Germinal center (tissue), 1 donor: ENCODE data around the gene KIF13A.
"Not testable (repeated sequence)": the region's sequence is repeated elsewhere in the genome, so short reads cannot be mapped to it uniquely, and the experiment has no call there.

Experiments
- DNase-seq: peaks from one replicate; pipeline ENCODE4 v3.0.0; 2012; ENCODE audit warnings: mixed read lengths, low spot score

The KIF13A gene

GRCh38 chr6:17785094-17785787 lies 202.2 kb downstream of the KIF13A start:
- DNase-seq = no peak

GRCh38 chr6:17780061-17780460 lies 207.4 kb downstream of the KIF13A start:
- no peak for DNase-seq

- no peak for DNase-seq
These were observed 215.8 kb downstream of the KIF13A start for GRCh38 chr6:17771609-17772008.

GRCh38 chr6:17768881-17769280 lies 218.6 kb downstream of the KIF13A start:
- DNase-seq = no peak

GRCh38 chr6:17768388-17768787 lies 219.0 kb downstream of the KIF13A start:
- DNase-seq = no peak

GRCh38 chr6:17762651-17763050 lies 224.8 kb downstream of the KIF13A start:
- DNase-seq = no peak

- DNase-seq = no peak
These were observed 229.3 kb downstream of the KIF13A start for GRCh38 chr6:17758119-17758518.

GRCh38 chr6:17754254-17754653 lies 233.2 kb downstream of the KIF13A start:
- no peak for DNase-seq

- not testable (repeated sequence) for DNase-seq
These were observed 242.1 kb downstream of the KIF13A start for GRCh38 chr6:17745324-17745723.

- DNase-seq = not testable (repeated sequence)
These were observed 242.6 kb downstream of the KIF13A start for GRCh38 chr6:17744757-17745308.

- no peak for DNase-seq
These were observed 243.2 kb downstream of the KIF13A start for GRCh38 chr6:17744019-17744756.

GRCh38 chr6:17741507-17741906 lies 245.9 kb downstream of the KIF13A start:
- DNase-seq = no peak

- no peak for DNase-seq
These were observed 246.7 kb downstream of the KIF13A start for GRCh38 chr6:17740559-17741220.

- DNase-seq = no peak
These were observed 249.7 kb downstream of the KIF13A start for GRCh38 chr6:17737704-17738252.

- DNase-seq = not testable (repeated sequence)
These were observed 252.1 kb downstream of the KIF13A start for GRCh38 chr6:17735311-17735710.

- DNase-seq = no peak
These were observed 257.2 kb downstream of the KIF13A start for GRCh38 chr6:17730078-17730704.

GRCh38 chr6:17729223-17730077 lies 258.0 kb downstream of the KIF13A start:
- no peak for DNase-seq

- DNase-seq = no peak
These were observed 258.7 kb downstream of the KIF13A start for GRCh38 chr6:17728551-17729222.

- no peak for DNase-seq
These were observed 262.4 kb downstream of the KIF13A start for GRCh38 chr6:17725083-17725482.

GRCh38 chr6:17724341-17724740 lies 263.1 kb downstream of the KIF13A start:
- DNase-seq = no peak
